Fibroblast of mammary gland (primary cell): Measurements from ENCODE around the gene TSHZ2.
A peak's percentile ranks its signal among the peaks of the same experiment; 100 is the strongest.

Experiments used
- DNase-seq: peaks from one replicate; pipeline ENCODE4 v3.0.0-alpha.2; 2010; ENCODE audit warnings: low read depth
- H3K4me3 ChIP-seq: 2 replicates; pipeline ENCODE4 v1.5.1; 2011; ENCODE audit warnings: low read depth, mild to moderate bottlenecking, low read length, moderate library complexity; ENCODE audit not compliant: control insufficient read depth
- CTCF ChIP-seq: conservative IDR thresholded peaks from 2 replicates; pipeline ENCODE4 v1.5.1; 2011; ENCODE audit warnings: low read depth, low read length, inconsistent platforms; ENCODE audit not compliant: control insufficient read depth, insufficient read depth

TSHZ2 gene

GRCh38 chr20:53284256-53284655, 312.1 kb downstream of the TSHZ2 start:
- H3K4me3 ChIP-seq: no peak overlapping the region
- DNase-seq: no peak
- TF ChIP-seq CTCF: no peak

- no peak for TF ChIP-seq CTCF
- H3K4me3 ChIP-seq: no peak overlapping the region
- no peak for DNase-seq
Observed at GRCh38 chr20:53284696-53285095, 312.5 kb downstream of the TSHZ2 start.

GRCh38 chr20:53287357-53288042, 315.3 kb downstream of the TSHZ2 start:
- DNase-seq: no peak
- no peak for TF ChIP-seq CTCF
- H3K4me3 ChIP-seq: no peak overlapping the region

GRCh38 chr20:53291548-53291947, 319.4 kb downstream of the TSHZ2 start:
- no peak overlapping the region for H3K4me3 ChIP-seq
- no peak for DNase-seq
- TF ChIP-seq CTCF: peak; percentile 18

- no peak overlapping the region for H3K4me3 ChIP-seq
- no peak for DNase-seq
- no peak for TF ChIP-seq CTCF
Observed at GRCh38 chr20:53292347-53292746, 320.2 kb downstream of the TSHZ2 start.

GRCh38 chr20:53294804-53295203, 322.6 kb downstream of the TSHZ2 start:
- no peak overlapping the region for H3K4me3 ChIP-seq
- DNase-seq: peak; percentile 10
- TF ChIP-seq CTCF: no peak

- no peak for TF ChIP-seq CTCF
- peak; percentile 5 for DNase-seq
- no peak overlapping the region for H3K4me3 ChIP-seq
Observed at GRCh38 chr20:53296025-53296424, 323.9 kb downstream of the TSHZ2 start.
